A549 treated with GW870086 at 1 μM for 4 hours (cell line): ENCODE data around the gene IFRD2. TPM values are rescaled to one million over a fixed set of nuclear protein-coding genes. Genes with fewer than 3 reads are reported as not detected.

Experiments
- total RNA-seq: library from RNA; stranded (reverse); fragments of 200-300 nt; extraction: Qiagen RNA extraction; gene quantifications from 5 replicates; pipeline ENCODE4 v1.2.3, GENCODE V29; 2022; ENCODE audit warnings: low read depth

The IFRD2 gene, protein sequence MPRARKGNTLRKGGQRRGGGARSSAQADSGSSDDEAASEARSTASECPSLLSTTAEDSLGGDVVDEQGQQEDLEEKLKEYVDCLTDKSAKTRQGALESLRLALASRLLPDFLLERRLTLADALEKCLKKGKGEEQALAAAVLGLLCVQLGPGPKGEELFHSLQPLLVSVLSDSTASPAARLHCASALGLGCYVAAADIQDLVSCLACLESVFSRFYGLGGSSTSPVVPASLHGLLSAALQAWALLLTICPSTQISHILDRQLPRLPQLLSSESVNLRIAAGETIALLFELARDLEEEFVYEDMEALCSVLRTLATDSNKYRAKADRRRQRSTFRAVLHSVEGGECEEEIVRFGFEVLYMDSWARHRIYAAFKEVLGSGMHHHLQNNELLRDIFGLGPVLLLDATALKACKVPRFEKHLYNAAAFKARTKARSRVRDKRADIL
- 69.2 to 98.8 TPM (median 94.6 TPM) in 5 replicates for total RNA-seq

DNA sequence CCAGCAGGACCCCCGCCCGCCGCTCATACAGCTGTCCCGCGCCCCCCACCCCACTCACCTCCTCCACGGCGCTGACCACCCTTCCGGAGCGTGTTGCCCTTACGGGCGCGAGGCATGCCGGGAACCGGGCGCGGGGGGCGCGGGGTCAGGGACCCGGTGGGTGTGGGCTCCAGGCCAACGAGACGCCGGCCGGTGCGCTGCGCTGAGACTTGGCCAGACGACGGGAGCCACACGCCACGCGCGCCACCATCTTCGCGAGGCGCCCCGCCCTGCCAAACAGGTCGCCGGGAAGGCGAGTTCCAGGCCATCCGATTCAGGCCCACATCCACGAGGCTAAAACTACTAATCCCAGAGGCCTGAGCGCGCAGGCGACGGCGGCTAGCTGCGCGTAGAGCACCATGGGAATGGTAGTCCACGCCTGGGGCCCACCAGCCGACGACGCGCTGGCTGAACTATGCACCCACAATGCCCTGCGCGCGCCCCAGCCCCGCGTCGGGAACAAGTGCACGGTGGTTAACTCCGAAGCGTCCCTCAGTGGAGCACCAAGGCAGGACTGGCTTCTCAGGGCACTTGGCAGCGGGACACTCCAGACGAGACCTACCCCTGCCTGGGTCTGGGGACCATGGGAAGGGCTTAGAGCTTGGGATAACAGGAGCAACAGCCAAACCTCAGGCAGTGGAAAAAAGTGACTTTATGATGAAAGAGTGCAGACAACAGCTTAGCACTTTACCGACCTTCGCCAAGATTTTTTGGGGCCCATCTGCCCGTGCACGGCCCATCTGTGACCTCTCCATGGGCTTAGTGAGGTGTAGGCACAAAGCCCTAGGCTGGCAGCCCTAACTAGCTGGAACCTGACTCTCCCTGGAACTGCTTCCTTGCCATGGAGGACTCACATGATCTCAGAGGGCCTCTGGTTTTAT is at the start of gene IFRD2:
IFRD2 (minus strand) TSS at position 271 of the 920 bp plus-strand sequence; CDS start at position 116, 155 bp downstream.

DNA sequence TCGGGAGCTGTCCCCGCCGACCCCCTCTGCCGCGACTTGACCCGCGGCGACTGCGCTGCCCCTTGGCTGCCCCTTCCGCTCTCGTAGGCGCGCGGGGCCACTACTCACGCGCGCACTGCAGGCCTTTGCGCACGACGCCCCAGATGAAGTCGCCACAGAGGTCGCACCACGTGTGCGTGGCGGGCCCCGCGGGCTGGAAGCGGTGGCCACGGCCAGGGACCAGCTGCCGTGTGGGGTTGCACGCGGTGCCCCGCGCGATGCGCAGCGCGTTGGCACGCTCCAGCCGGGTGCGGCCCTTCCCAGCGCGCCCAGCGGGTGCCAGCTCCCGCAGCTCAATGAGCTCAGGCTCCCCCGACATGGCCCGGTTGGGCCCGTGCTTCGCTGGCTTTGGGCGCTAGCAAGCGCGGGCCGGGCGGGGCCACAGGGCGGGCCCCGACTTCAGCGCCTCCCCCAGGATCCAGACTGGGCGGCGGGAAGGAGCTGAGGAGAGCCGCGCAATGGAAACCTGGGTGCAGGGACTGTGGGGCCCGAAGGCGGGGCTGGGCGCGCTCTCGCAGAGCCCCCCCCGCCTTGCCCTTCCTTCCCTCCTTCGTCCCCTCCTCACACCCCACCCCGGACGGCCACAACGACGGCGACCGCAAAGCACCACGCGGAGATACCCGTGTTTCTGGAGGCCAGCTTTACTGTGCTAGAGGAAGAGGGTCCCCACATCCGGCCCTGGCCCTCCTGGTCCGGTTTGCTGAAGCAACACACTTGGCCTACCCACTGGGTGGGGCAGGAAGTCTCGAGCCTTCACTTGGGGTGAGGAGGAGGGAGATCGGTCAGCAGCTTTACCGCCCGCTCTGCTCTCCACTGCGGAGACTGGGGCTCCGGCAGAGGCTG is 48.5 kb upstream of the IFRD2 start, which contains the start of gene RASSF1:
RASSF1 (minus strand) TSS at position 389 of the 882 bp plus-strand sequence; CDS start at position 358, 31 bp downstream.

DNA sequence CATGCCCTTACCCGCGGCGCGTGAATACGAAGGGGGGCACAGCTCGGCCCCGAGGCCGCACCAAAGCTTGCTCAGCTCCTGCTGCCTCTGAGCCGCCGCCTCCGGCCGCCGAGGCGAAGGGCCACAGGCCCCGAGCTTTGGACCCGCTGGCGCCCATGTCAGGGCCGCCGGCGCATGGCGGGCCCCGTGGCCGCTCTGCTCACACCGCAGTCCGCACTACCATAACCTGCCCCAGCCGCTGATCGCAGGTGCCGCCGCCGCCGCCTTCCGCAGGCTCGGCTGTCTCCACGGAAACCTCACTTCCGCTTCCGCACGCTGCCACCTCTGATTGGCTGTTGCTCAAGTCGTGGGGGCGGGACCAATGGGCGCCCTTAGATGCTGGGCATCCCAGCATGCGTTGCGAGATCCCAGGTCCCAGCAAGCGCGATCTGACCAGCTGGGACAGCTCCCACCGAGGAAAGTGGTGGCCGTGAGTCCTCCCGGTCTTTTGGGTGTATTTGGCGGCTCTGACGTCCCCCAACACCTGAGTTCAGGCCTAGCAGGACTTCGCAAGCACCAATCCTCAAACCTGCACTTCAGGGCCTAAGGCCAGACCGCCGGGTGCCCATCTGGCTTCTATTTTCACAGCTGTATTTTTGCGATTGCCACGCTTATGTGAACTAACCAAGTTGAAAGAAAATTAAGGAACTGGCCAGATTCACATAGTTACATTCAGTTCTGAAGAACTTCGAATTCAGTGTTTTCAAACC is 35.9 kb upstream of the IFRD2 start, which contains the start of gene TUSC2:
TUSC2 (minus strand) TSS at position 281 of the 749 bp plus-strand sequence; CDS start at position 157, 124 bp downstream.

DNA sequence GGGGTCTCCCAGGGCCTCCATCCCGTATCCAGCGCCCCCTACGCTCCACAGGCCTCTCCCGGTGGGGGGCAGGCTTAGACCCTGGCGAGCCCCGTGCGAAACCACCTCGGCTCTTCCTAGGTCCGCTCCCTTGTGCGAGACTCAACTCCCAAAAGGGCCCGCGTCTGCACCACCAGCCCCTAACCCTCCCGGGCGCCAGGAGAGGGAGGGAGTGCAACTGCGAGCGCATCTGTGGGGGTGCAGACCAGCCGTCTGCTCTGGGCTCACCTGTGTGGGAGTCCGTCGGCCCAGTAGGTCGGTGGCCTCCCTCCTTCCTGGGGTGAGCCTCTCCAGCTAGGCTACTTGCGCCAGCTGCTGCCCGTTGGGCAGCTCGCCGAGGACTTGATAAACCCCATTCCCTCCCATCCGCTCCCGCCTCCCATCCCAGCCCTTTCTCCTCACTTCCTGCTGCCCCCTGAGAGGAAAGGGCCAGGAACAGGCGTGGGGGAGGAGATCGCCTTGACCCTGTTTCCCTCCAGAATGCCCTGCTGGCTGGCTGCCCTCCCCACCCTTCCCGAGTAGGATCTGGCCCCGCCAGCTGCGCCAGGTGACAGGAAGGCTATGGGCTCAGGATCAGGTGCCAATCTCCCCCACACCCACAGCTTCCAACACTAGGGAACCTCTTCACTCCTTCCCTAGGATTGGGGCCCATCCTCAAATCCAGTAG is 30.3 kb upstream of the IFRD2 start, which contains the start of gene HYAL2:
HYAL2 (minus strand) TSS at position 360 of the 706 bp plus-strand sequence. CDS start 2,256 bp downstream, outside the sequence.

DNA sequence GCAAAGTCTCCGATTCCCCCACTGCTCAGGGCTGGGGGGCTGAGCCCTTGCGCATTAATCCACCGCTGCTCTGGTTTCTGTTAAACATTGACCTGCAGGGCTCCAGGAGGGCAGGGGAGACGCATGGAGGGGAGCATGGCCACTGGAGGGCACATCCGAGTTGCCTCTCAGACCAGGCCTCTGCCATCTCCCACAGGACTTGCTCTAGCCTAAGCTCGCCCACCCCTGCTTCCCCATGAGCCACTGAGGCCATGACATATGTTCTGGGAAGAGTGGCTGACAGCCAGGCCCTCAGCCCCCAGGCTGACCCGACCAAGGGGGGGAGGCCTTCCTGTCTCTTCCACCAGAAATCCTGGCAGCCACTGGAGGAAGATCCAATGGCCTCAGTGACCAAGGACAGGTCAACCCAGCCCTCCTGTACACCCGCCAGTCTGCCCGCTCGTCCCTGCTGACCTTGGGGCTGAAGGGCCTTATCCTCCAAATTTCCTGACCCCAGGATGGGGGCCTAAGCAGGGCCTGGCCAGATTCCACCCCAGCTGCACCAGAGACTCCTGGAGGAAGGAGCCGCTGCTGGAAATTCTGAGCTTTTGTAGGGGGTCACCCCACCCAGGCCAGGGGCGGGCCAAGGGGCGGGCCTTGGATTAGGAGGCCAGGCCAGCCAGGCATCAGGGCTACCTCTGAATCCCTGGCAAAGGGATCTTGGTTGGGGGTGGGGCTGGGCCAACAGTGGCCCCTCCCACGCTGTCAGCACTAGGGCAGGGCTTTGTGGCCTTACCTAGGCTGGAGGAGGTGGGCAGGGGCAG is 11.0 kb upstream of the IFRD2 start, which contains the start of gene HYAL1:
HYAL1 (minus strand) TSS at position 562 of the 803 bp plus-strand sequence. CDS start 618 bp downstream, outside the sequence.

DNA sequence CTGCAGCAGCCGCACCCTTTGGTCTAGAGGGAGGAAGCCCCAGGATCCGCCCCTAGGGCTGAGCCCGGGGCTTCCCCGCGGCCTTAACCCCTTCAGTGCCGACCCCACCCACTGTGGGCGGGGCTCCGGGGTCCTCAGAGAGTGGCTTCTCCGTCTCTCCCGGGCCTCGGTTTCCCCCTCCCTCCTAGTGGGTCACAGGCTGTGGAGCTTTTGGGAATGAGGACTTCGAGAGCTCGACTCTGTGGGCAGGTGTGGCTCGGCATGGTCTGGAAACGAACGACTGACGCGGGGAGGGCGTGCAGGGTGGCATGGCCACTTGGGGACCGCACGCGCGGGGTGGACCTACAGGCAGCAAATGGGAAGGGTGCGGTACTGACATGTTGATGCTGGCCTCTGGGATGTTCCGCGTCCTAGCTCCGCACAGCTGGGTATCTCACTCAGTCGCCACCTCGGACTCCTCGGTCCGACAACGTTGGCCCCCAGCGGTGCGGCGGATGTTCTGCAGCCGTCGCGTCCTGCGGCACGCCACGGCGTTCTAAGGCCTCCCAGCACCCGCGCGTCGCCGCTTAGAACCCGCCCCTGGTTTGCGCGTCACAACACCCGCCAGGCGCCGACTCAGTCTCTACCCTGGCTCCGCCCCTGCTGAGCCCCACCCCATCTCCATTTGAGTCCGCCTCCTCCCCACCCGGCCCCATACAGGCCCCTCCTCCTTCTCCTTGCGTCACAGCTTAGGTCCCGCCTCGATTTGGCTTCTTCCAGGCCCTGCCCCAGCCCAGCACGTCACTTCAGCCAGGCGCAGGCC is 6.8 kb upstream of the IFRD2 start, which contains the start of the genes HYAL3 and NAA80:
HYAL3 (minus strand) TSS at position 570 of the 802 bp plus-strand sequence. CDS start 3,803 bp downstream, outside the sequence.
NAA80 (minus strand) TSS at position 570 of the 802 bp plus-strand sequence. CDS start 1,942 bp downstream, outside the sequence.

DNA sequence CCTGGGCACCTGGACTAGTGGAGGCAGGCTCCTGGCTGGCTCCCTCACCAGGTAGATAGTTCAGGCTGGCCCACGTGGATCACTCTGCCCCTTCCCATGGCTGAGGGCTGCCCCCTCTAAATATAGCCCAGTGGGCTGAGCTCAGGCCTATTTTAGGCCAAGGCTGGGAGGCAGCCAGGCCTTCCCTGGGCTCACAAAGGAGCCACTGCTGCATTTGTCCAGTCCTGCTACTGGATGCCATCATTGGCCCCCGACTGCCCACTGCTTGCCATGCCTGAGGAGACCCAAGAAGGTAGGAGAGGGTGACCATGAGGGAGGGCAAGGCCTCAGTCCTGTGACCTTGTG is 13.4 kb downstream of the IFRD2 start, which contains the start of gene LSMEM2:
LSMEM2 (plus strand) TSS at position 208 of the 345 bp plus-strand sequence; CDS start at position 235, 27 bp downstream.

DNA sequence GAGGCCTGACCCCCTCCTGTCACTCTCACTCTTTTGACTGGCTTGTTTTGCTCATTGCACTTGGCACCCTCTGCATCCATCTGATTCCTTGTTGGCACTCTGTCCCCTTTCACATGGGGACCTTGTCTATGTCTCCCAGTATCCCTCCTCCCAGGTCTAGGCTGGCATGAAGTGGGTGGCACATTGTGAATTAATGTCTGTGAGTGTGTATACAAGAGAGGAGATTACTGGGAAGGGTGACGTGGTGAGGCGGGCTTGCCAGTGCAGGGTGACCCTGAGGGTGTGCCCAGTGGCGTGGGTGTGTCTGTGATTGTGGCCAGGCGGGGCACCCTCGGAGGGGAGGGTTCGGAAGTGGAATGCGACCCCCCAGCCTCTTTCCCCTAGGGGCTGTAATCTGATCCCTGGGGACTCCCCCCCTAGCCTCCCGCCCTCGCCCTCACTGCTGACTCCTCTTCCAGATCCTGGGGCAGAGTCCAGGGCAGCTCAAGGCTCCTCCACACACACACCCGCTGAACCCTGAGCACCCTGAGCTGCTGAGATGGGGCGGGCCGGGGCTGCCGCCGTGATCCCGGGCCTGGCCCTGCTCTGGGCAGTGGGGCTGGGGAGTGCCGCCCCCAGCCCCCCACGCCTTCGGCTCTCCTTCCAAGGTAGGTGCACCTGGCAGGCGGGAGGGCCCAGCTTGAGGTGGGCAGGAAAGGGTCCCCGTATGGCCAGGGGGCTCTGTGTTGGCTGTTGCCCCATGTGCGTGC is 23.4 kb downstream of the IFRD2 start, which contains the start of gene SEMA3B:
SEMA3B (plus strand) TSS at position 445 of the 749 bp plus-strand sequence; CDS start at position 539, 94 bp downstream.

Other genes with a start within 250 kb of the IFRD2 start
- gene RBM5, start 203.5 kb downstream of the IFRD2 start, total RNA-seq = 31.0 to 33.5 TPM (median 33.0 TPM) in 5 replicates
- gene SEMA3F, start 137.1 kb downstream of the IFRD2 start, total RNA-seq = 10.1 to 16.4 TPM (median 15.0 TPM) in 5 replicates
- not detected in 5 replicates for gene GNAT1, start 100.8 kb downstream of the IFRD2 start, total RNA-seq
- 0.06 to 0.14 TPM in 2 of 5 replicates, not detected in the others for gene SLC38A3, start 87.2 kb downstream of the IFRD2 start, total RNA-seq
- 36.6 to 47.7 TPM (median 45.5 TPM) in 5 replicates for gene GNAI2, start 56.2 kb downstream of the IFRD2 start, total RNA-seq
- 5.1 to 9.7 TPM (median 7.3 TPM) in 5 replicates for gene SEMA3B, start 23.3 kb downstream of the IFRD2 start, total RNA-seq
- 0.10 TPM in 1 of 5 replicates, not detected in the others for gene LSMEM2, start 13.3 kb downstream of the IFRD2 start, total RNA-seq
- gene HYAL3, start 7.0 kb upstream of the IFRD2 start, total RNA-seq = 6.4 to 11.3 TPM (median 9.6 TPM) in 5 replicates
- 6.2 to 8.9 TPM (median 6.5 TPM) in 5 replicates for gene NAA80, start 7.0 kb upstream of the IFRD2 start, total RNA-seq
- 0.45 to 0.70 TPM (median 0.56 TPM) in 5 replicates for gene HYAL1, start 11.1 kb upstream of the IFRD2 start, total RNA-seq
- gene HYAL2, start 30.3 kb upstream of the IFRD2 start, total RNA-seq = 24.6 to 31.4 TPM (median 30.4 TPM) in 5 replicates
- gene TUSC2, start 35.8 kb upstream of the IFRD2 start, total RNA-seq = 28.2 to 41.0 TPM (median 36.2 TPM) in 5 replicates
- 17.0 to 21.1 TPM (median 19.6 TPM) in 5 replicates for gene RASSF1, start 48.4 kb upstream of the IFRD2 start, total RNA-seq
- gene ZMYND10, start 53.3 kb upstream of the IFRD2 start, total RNA-seq = 0.37 to 1.8 TPM (median 1.2 TPM) in 5 replicates
- gene NPRL2, start 58.3 kb upstream of the IFRD2 start, total RNA-seq = 11.4 to 12.6 TPM (median 11.9 TPM) in 5 replicates
- 13.9 to 22.8 TPM (median 19.4 TPM) in 5 replicates for gene CYB561D2, start 58.4 kb upstream of the IFRD2 start, total RNA-seq
- gene TMEM115, start 67.1 kb upstream of the IFRD2 start, total RNA-seq = 39.4 to 47.2 TPM (median 44.6 TPM) in 5 replicates
- 0.42 to 0.66 TPM (median 0.53 TPM) in 5 replicates for gene CACNA2D2, start 211.2 kb upstream of the IFRD2 start, total RNA-seq